ENCODE measurements around the gene NACC2.

The NACC2 gene

GRCh38 chr9:136095070-136096058 is at the start of gene NACC2:
NACC2 (minus strand) TSS chr9:136095289; CDS start chr9:136050521, 44,768 bp downstream.
- peak within 1 kb of the TSS; percentile 68 for H3K9ac ChIP-seq (ENCODE audit: low read length)
- H3K36me3 ChIP-seq (ENCODE audit: control insufficient read depth, insufficient read depth, low read length), result no peaks in the 10 kb centered on the region
- H3K4me3 ChIP-seq (ENCODE audit: low read length), result peak within 1 kb of the TSS; percentile 74
- peaks cover 4% of the 10 kb centered on the region for H3K27me3 ChIP-seq (ENCODE audit: control insufficient read depth, insufficient read depth, low read length)
- H3K27ac ChIP-seq (ENCODE audit: low read depth, low read length), result peak within 1 kb of the TSS; percentile 94
- peaks cover 34% of the 10 kb centered on the region for H3K4me1 ChIP-seq (ENCODE audit: control insufficient read depth, insufficient read depth, low read length)

GRCh38 chr9:136144450-136144849 is 49.4 kb upstream of the NACC2 start:
- peaks cover 9% of the 10 kb centered on the region for H3K27me3 ChIP-seq (ENCODE audit: control insufficient read depth, insufficient read depth, low read length)
- H3K4me3 ChIP-seq (ENCODE audit: low read length), result no peak overlapping the region
- no peaks in the 10 kb centered on the region for H3K36me3 ChIP-seq (ENCODE audit: control insufficient read depth, insufficient read depth, low read length)

GRCh38 chr9:136143215-136144001 is 48.3 kb upstream of the NACC2 start:
- no peaks in the 10 kb centered on the region for H3K4me1 ChIP-seq (ENCODE audit: control insufficient read depth, insufficient read depth, low read length)
- H3K36me3 ChIP-seq (ENCODE audit: control insufficient read depth, insufficient read depth, low read length), result no peaks in the 10 kb centered on the region
- no peak overlapping the region for H3K4me3 ChIP-seq (ENCODE audit: low read length)
- H3K27ac ChIP-seq (ENCODE audit: low read depth, low read length), result no peak overlapping the region
- peaks cover 9% of the 10 kb centered on the region for H3K27me3 ChIP-seq (ENCODE audit: control insufficient read depth, insufficient read depth, low read length)
- H3K9ac ChIP-seq (ENCODE audit: low read length), result no peak overlapping the region

More at GRCh38 chr9:136144450-136144849, 49.4 kb upstream of the NACC2 start:
- no peak overlapping the region for H3K9ac ChIP-seq (ENCODE audit: low read length)
- no peaks in the 10 kb centered on the region for H3K4me1 ChIP-seq (ENCODE audit: control insufficient read depth, insufficient read depth, low read length)
- no peak overlapping the region for H3K27ac ChIP-seq (ENCODE audit: low read depth, low read length)

GRCh38 chr9:136142859-136143214 is 47.7 kb upstream of the NACC2 start:
- Histone ChIP-seq H3K27ac (ENCODE audit: low read depth, low read length) (no peak overlapping the region), H3K27me3 (ENCODE audit: control insufficient read depth, insufficient read depth, low read length) (peaks cover 9% of the 10 kb centered on the region), H3K36me3 (ENCODE audit: control insufficient read depth, insufficient read depth, low read length) (no peaks in the 10 kb centered on the region), H3K9ac (ENCODE audit: low read length) (no peak overlapping the region), H3K4me1 (ENCODE audit: control insufficient read depth, insufficient read depth, low read length) (no peaks in the 10 kb centered on the region), H3K4me3 (ENCODE audit: low read length) (no peak overlapping the region)

- Histone ChIP-seq H3K4me3 (ENCODE audit: low read length) (no peak overlapping the region), H3K9ac (ENCODE audit: low read length) (no peak overlapping the region), H3K4me1 (ENCODE audit: control insufficient read depth, insufficient read depth, low read length) (no peaks in the 10 kb centered on the region), H3K36me3 (ENCODE audit: control insufficient read depth, insufficient read depth, low read length) (no peaks in the 10 kb centered on the region), H3K27ac (ENCODE audit: low read depth, low read length) (no peak overlapping the region), H3K27me3 (ENCODE audit: control insufficient read depth, insufficient read depth, low read length) (peaks cover 7% of the 10 kb centered on the region)
Observed at GRCh38 chr9:136142414-136142796, 47.3 kb upstream of the NACC2 start.

GRCh38 chr9:136141682-136142413 is 46.8 kb upstream of the NACC2 start:
- H3K36me3 ChIP-seq (ENCODE audit: control insufficient read depth, insufficient read depth, low read length), result no peaks in the 10 kb centered on the region
- no peak overlapping the region for H3K27ac ChIP-seq (ENCODE audit: low read depth, low read length)
- no peak overlapping the region for H3K9ac ChIP-seq (ENCODE audit: low read length)
- peaks cover 10% of the 10 kb centered on the region for H3K27me3 ChIP-seq (ENCODE audit: control insufficient read depth, insufficient read depth, low read length)
- no peak overlapping the region for H3K4me3 ChIP-seq (ENCODE audit: low read length)
- no peaks in the 10 kb centered on the region for H3K4me1 ChIP-seq (ENCODE audit: control insufficient read depth, insufficient read depth, low read length)

GRCh38 chr9:136140966-136141365 is 45.9 kb upstream of the NACC2 start:
- peaks cover 8% of the 10 kb centered on the region for H3K27me3 ChIP-seq (ENCODE audit: control insufficient read depth, insufficient read depth, low read length)
- H3K27ac ChIP-seq (ENCODE audit: low read depth, low read length), result no peak overlapping the region
- H3K36me3 ChIP-seq (ENCODE audit: control insufficient read depth, insufficient read depth, low read length), result no peaks in the 10 kb centered on the region
- no peak overlapping the region for H3K9ac ChIP-seq (ENCODE audit: low read length)
- H3K4me1 ChIP-seq (ENCODE audit: control insufficient read depth, insufficient read depth, low read length), result no peaks in the 10 kb centered on the region
- H3K4me3 ChIP-seq (ENCODE audit: low read length), result no peak overlapping the region

GRCh38 chr9:136140046-136140445 is 45.0 kb upstream of the NACC2 start:
- Histone ChIP-seq H3K4me1 (ENCODE audit: control insufficient read depth, insufficient read depth, low read length) (no peaks in the 10 kb centered on the region), H3K36me3 (ENCODE audit: control insufficient read depth, insufficient read depth, low read length) (no peaks in the 10 kb centered on the region), H3K4me3 (ENCODE audit: low read length) (no peak overlapping the region), H3K9ac (ENCODE audit: low read length) (no peak overlapping the region), H3K27me3 (ENCODE audit: control insufficient read depth, insufficient read depth, low read length) (peaks cover 11% of the 10 kb centered on the region), H3K27ac (ENCODE audit: low read depth, low read length) (no peak overlapping the region)

- Histone ChIP-seq H3K9ac (ENCODE audit: low read length) (no peak overlapping the region), H3K27ac (ENCODE audit: low read depth, low read length) (no peak overlapping the region), H3K27me3 (ENCODE audit: control insufficient read depth, insufficient read depth, low read length) (peaks cover 23% of the 10 kb centered on the region), H3K4me1 (ENCODE audit: control insufficient read depth, insufficient read depth, low read length) (no peaks in the 10 kb centered on the region), H3K4me3 (ENCODE audit: low read length) (no peak overlapping the region), H3K36me3 (ENCODE audit: control insufficient read depth, insufficient read depth, low read length) (no peaks in the 10 kb centered on the region)
Observed at GRCh38 chr9:136138566-136138965, 43.5 kb upstream of the NACC2 start.

- H3K27ac ChIP-seq (ENCODE audit: low read depth, low read length), result no peak overlapping the region
Observed at GRCh38 chr9:136137321-136138265, 42.5 kb upstream of the NACC2 start.

GRCh38 chr9:136136127-136136925 is 41.2 kb upstream of the NACC2 start:
- no peak overlapping the region for H3K4me3 ChIP-seq (ENCODE audit: low read length)
- no peaks in the 10 kb centered on the region for H3K4me1 ChIP-seq (ENCODE audit: control insufficient read depth, insufficient read depth, low read length)
- no peak overlapping the region for H3K27ac ChIP-seq (ENCODE audit: low read depth, low read length)
- peaks cover 34% of the 10 kb centered on the region for H3K27me3 ChIP-seq (ENCODE audit: control insufficient read depth, insufficient read depth, low read length)
- no peak overlapping the region for H3K9ac ChIP-seq (ENCODE audit: low read length)
- H3K36me3 ChIP-seq (ENCODE audit: control insufficient read depth, insufficient read depth, low read length), result no peaks in the 10 kb centered on the region

More at GRCh38 chr9:136137321-136138265, 42.5 kb upstream of the NACC2 start:
- peaks cover 22% of the 10 kb centered on the region for H3K27me3 ChIP-seq (ENCODE audit: control insufficient read depth, insufficient read depth, low read length)
- no peaks in the 10 kb centered on the region for H3K36me3 ChIP-seq (ENCODE audit: control insufficient read depth, insufficient read depth, low read length)
- H3K4me1 ChIP-seq (ENCODE audit: control insufficient read depth, insufficient read depth, low read length), result no peaks in the 10 kb centered on the region
- H3K9ac ChIP-seq (ENCODE audit: low read length), result no peak overlapping the region
- no peak overlapping the region for H3K4me3 ChIP-seq (ENCODE audit: low read length)
